ENCODE data around the gene ALAD. TPM values are rescaled to one million over a fixed set of nuclear protein-coding genes. Genes with fewer than 3 reads are reported as not detected.
"Not testable (repeated sequence)": the region's sequence is repeated elsewhere in the genome, so short reads cannot be mapped to it uniquely, and the experiment has no call there.

ALAD gene
- total RNA-seq, 4 donors from 2014 or later = 1.5 to 26.6 (median 16.1) TPM

- no peaks in the 10 kb centered on the region for H3K9me3 ChIP-seq
- no peak for TF ChIP-seq POLR2A (IDR thresholded peaks at IDR 0.05)
- TF ChIP-seq, protein P1, sequence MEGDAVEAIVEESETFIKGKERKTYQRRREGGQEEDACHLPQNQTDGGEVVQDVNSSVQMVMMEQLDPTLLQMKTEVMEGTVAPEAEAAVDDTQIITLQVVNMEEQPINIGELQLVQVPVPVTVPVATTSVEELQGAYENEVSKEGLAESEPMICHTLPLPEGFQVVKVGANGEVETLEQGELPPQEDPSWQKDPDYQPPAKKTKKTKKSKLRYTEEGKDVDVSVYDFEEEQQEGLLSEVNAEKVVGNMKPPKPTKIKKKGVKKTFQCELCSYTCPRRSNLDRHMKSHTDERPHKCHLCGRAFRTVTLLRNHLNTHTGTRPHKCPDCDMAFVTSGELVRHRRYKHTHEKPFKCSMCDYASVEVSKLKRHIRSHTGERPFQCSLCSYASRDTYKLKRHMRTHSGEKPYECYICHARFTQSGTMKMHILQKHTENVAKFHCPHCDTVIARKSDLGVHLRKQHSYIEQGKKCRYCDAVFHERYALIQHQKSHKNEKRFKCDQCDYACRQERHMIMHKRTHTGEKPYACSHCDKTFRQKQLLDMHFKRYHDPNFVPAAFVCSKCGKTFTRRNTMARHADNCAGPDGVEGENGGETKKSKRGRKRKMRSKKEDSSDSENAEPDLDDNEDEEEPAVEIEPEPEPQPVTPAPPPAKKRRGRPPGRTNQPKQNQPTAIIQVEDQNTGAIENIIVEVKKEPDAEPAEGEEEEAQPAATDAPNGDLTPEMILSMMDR (IDR thresholded peaks at IDR 0.05) = no peak
- intact Hi-C loops (cut with DNase I; ENCODE audit: low total_unique reads) = no loop called here
- no peaks in the 10 kb centered on the region for H3K4me1 ChIP-seq
- no peak overlapping the region for H3K27ac ChIP-seq
- H3K4me3 ChIP-seq = no peak overlapping the region
- H3K36me3 ChIP-seq = no peaks in the 10 kb centered on the region
- H3K27me3 ChIP-seq = no peaks in the 10 kb centered on the region
- DNase-seq = no peak
These were observed 14.3 kb downstream of the ALAD start for GRCh38 chr9:113386571-113387393.

DNA sequence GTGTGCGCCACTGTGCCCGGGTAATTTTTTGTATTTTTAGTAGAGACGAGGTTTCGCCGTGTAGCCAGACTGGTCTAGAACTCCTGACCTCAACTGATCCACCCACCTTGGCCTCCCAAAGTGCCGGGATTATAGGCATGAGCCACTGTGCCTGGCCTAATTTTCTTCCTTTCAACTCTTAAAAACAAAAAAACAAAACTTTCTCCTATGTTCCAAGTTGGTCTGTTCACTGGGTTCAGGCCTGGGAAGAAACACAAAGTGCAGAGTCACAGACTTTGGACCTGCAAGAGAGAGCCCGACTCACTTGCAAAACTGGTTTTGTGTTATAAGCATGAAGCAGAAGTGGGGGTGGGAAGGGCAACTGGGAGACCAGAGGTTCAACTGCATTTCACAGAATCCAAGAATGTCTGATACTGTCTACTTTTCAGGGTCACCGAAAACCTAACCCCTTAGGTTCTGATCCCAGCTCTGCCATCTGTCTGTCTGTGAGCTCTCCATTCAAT is 19.1 kb downstream of the ALAD start:
- Histone ChIP-seq H3K9me3 (no peaks in the 10 kb centered on the region), H3K36me3 (no peaks in the 10 kb centered on the region), H3K4me3 (no peak overlapping the region), H3K4me1 (no peaks in the 10 kb centered on the region), H3K27me3 (no peaks in the 10 kb centered on the region), H3K27ac (no peak overlapping the region)
- intact Hi-C loops (cut with DNase I; ENCODE audit: low total_unique reads) = no loop called here
- TF ChIP-seq, protein P1 (IDR thresholded peaks at IDR 0.05) = no peak
- TF ChIP-seq POLR2A (IDR thresholded peaks at IDR 0.05) = no peak
- DNase-seq = no peak

GRCh38 chr9:113381441-113381840 is 19.6 kb downstream of the ALAD start:
- H3K27me3 ChIP-seq; H3K36me3 ChIP-seq; H3K4me1 ChIP-seq; intact Hi-C loops (cut with DNase I; ENCODE audit: low total_unique reads); H3K4me3 ChIP-seq; DNase-seq; H3K27ac ChIP-seq; H3K9me3 ChIP-seq: not testable (repeated sequence)

GRCh38 chr9:113380869-113381378 is 20.2 kb downstream of the ALAD start:
- TF ChIP-seq POLR2A (IDR thresholded peaks at IDR 0.05) = no peak
- TF ChIP-seq, protein P1 (IDR thresholded peaks at IDR 0.05) = no peak
- DNase-seq = no peak
- intact Hi-C loops (cut with DNase I; ENCODE audit: low total_unique reads) = no loop called here
- Histone ChIP-seq H3K9me3 (no peaks in the 10 kb centered on the region), H3K27me3 (no peaks in the 10 kb centered on the region), H3K4me1 (no peaks in the 10 kb centered on the region), H3K4me3 (no peak overlapping the region), H3K27ac (no peak overlapping the region), H3K36me3 (no peaks in the 10 kb centered on the region)

- H3K9me3 ChIP-seq; H3K27ac ChIP-seq; intact Hi-C loops (cut with DNase I; ENCODE audit: low total_unique reads); H3K27me3 ChIP-seq; H3K4me3 ChIP-seq; H3K36me3 ChIP-seq; H3K4me1 ChIP-seq; DNase-seq: not testable (repeated sequence)
These were observed 21.3 kb downstream of the ALAD start for GRCh38 chr9:113379829-113380210.

DNA sequence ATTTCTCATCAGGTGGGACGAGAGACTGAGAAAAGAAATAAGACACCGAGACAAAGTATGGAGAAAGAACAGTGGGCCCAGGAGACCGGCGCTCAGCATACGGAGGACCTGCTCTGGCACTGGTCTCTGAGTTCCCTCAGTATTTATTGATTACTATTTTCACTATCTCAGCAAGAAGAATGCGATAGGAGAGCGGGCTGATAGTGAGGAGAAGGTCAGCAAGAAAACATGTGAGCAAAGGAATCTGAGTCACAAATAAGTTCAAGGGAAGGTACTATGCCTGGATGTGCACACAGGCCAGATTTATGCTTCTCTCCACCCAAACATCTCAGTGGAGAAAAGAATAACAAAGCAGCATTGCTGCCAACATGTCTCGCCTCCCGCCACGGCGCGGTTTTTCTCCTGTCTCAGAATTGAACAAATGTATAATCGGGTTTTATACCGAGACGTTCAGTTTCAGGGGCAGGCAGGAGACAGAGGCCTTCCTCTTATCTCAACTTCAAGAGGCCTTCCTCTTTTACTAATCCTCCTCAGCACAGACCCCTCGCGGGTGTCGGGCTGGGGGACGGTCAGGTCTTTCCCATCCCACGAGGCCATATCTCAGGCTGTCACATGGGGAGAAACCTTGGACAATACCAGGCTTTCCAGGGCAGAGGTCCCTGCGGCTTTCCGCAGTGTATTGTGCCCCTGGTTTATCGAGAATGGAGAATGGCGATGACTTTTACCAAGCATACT is 21.8 kb downstream of the ALAD start:
- H3K27ac ChIP-seq; DNase-seq; H3K9me3 ChIP-seq; H3K27me3 ChIP-seq; H3K36me3 ChIP-seq; H3K4me1 ChIP-seq; H3K4me3 ChIP-seq; intact Hi-C loops (cut with DNase I; ENCODE audit: low total_unique reads): not testable (repeated sequence)
